K562 (cell line): ENCODE measurements around the gene RHBDD1. TPM values are rescaled to one million over a fixed set of nuclear protein-coding genes. Genes with fewer than 3 reads are reported as not detected.

ENCODE experiments used
- ATF3 ChIP-seq, 2 experiments: fragments of 450-650 bp in 1 of 2; sonication (generic) in 1 of 2; formaldehyde crosslinking in 1 of 2; IDR thresholded peaks in 1 of 2; conservative IDR thresholded peaks in 1 of 2; 2 replicates each; pipeline versions ENCODE4 v1.6.1 to v1.8.1; 2016 to 2023; ENCODE audit warnings: mild to moderate bottlenecking in 2 of 2, moderate library complexity in 2 of 2, inconsistent platforms in 1 of 2, missing genetic modification reagents in 1 of 2
- CBFA2T3 ChIP-seq: fragments of 450-650 bp; IDR thresholded peaks from 2 replicates; pipeline ENCODE4 v1.6.1; 2017
- CBX3 ChIP-seq, 2 experiments: IDR thresholded peaks; 1 replicate in 1 of 2; 2 replicates in 1 of 2; pipeline ENCODE4 v1.6.1; 2012; ENCODE audit warnings: inconsistent platforms in 2 of 2, low read length in 2 of 2, borderline replicate concordance in 1 of 2, control low read depth in 1 of 2
- FIP1L1 ChIP-seq: fragments of 200-400 bp; formaldehyde crosslinking; IDR thresholded peaks from 2 replicates; pipeline ENCODE4 v1.6.1; 2018; ENCODE audit warnings: mild to moderate bottlenecking, low read depth, low read length; ENCODE audit not compliant: poor library complexity, severe bottlenecking
- GABPB2 ChIP-seq: fragments of 250-450 bp; sonication (Bioruptor Pico); conservative IDR thresholded peaks from 2 replicates; pipeline ENCODE4 v1.5.1; 2021; ENCODE audit warnings: mild to moderate bottlenecking
- HINFP ChIP-seq: fragments of 450-650 bp; conservative IDR thresholded peaks from 2 replicates; pipeline ENCODE4 v1.6.1; 2016; ENCODE audit warnings: missing genetic modification characterization, low read depth, mild to moderate bottlenecking, control low read depth, missing compliant biosample characterization
- KAT2B ChIP-seq: IDR thresholded peaks from one replicate; pipeline ENCODE4 v1.6.1; 2012; ENCODE audit warnings: low read depth, mild to moderate bottlenecking, control low read depth, inconsistent platforms, low read length, moderate library complexity
- MGA ChIP-seq: fragments of 450-650 bp; IDR thresholded peaks from 2 replicates; pipeline ENCODE4 v1.6.1; 2016; ENCODE audit warnings: mild to moderate bottlenecking, moderate library complexity
- RBM34 ChIP-seq: fragments of 200-400 bp; formaldehyde crosslinking; IDR thresholded peaks from 2 replicates; pipeline ENCODE4 v1.6.1; 2018; ENCODE audit warnings: low read length, borderline replicate concordance; ENCODE audit not compliant: insufficient read depth
- ZNF197 ChIP-seq: fragments of 200-800 bp; sonication (Bioruptor generic); IDR thresholded peaks from 2 replicates; pipeline ENCODE4 v1.6.1; 2016; ENCODE audit warnings: low read depth, missing genetic modification characterization, missing compliant biosample characterization
- polyA plus RNA-seq, 8 experiments: library from polyadenylated mRNA; depleted of rRNA in 4 of 8; stranded (reverse) in 5 of 8; unstranded in 3 of 8; fragments of >200 nt; fragmentation: Nextera tagmentation in 2 of 8; fragmentation: Illumina TruSeq in 1 of 8; extraction: Ambion mirVana in 2 of 8; extraction: Trizol in 1 of 8; gene quantifications; 2 replicates each; pipeline versions ENCODE4 v1.2.1 to v1.2.3, GENCODE V29; 2011 to 2014; ENCODE audit warnings: inconsistent platforms in 1 of 8, missing spikeins in 1 of 8
- total RNA-seq, 7 experiments: library from RNA; depleted of rRNA in 6 of 7; stranded (reverse); fragments of >200 nt in 6 of 7; fragmentation: Illumina TruSeq in 2 of 7; extraction: Trizol in 2 of 7; gene quantifications; 2 replicates each; pipeline versions ENCODE4 v1.2.1 to v1.2.3, GENCODE V29; 2011 to 2021; ENCODE audit warnings: low replicate concordance in 1 of 7

The RHBDD1 gene
- total and polyA plus RNA-seq, 9 of the 15 experiments (the other 6 are each of a cell fraction or from before 2014, with no cell fraction given) = 4.8 to 34.8 (median 15.6) TPM

GRCh38 chr2:226835420-226835795 is 446 bp upstream of the RHBDD1 start (continued):
- TF ChIP-seq MGA (no peak), GABPB2 (CRISPR knock-in tag) (no peak), RBM34 (no peak), CBX3 (IDR thresholded peaks at IDR 0.05; ENCODE audit: borderline replicate concordance in 1 of 2, low read length in 2 of 2) (no peak), FIP1L1 (no peak), KAT2B (no peak), HINFP (tag) (no peak), ZNF197 (0 out of 2 replicates have a peak, but pooled peaks have one; percentile 16), CBFA2T3 (peak; percentile 98), ATF3 (IDR thresholded peaks at IDR 0.05) (no peak), ATF3 (CRISPR knock-in tag; conservative IDR thresholded peaks at IDR 0.05) (0 out of 2 replicates have a peak, but pooled peaks have one; percentile 36)
